Activated B cell treated with CpG ODN at 0.5 μM for 24 hours (primary cell): Measurements from ENCODE around the gene NAPA. TPM values are rescaled to one million over a fixed set of nuclear protein-coding genes. Genes with fewer than 3 reads are reported as not detected.

Experiments
- ATAC-seq: fragments of 200-7000 bp; cut with Tn5 transposase; one replicate; pipeline ENCODE4 v1.10.0; 2021; ENCODE audit warnings: low read depth, mild to moderate bottlenecking, moderate library complexity
- CTCF ChIA-PET: fragments of 350-600 bp; sonication (Branson Sonifier 250); formaldehyde crosslinking; loops from one replicate; lab custom pipeline; 2021; ENCODE audit warnings: antibody characterized with exemption; lab: Charles Lee
- POLR2A ChIA-PET: fragments of 350-600 bp; sonication (Branson Sonifier 250); formaldehyde crosslinking; loops from one replicate; lab custom pipeline; 2021; ENCODE audit warnings: antibody characterized with exemption; lab: Charles Lee
- DNase-seq: peaks from one replicate; pipeline ENCODE4 v3.0.0; 2022
- H3K27ac Mint-ChIP-seq: one replicate; pipeline ENCODE4 v1.8.0; 2020; ENCODE audit warnings: mixed read lengths
- H3K27me3 Mint-ChIP-seq: one replicate; pipeline ENCODE4 v1.8.0; 2021; ENCODE audit warnings: mixed read lengths
- H3K36me3 Mint-ChIP-seq: one replicate; pipeline ENCODE4 v1.8.0; 2021; ENCODE audit warnings: low read depth, mixed read lengths
- H3K4me1 Mint-ChIP-seq: one replicate; pipeline ENCODE4 v1.8.0; 2021; ENCODE audit warnings: mixed read lengths
- H3K4me3 Mint-ChIP-seq: one replicate; pipeline ENCODE4 v1.8.0; 2020; ENCODE audit warnings: mild to moderate bottlenecking, mixed read lengths
- H3K9me3 Mint-ChIP-seq: one replicate; pipeline ENCODE4 v1.8.0; 2020; ENCODE audit warnings: mixed read lengths
- intact Hi-C: fragments of 100-400 bp; cut with micrococcal nuclease; formaldehyde crosslinking; loops from one replicate; pipeline ENCODE4 v1.15.1; 2024
- total RNA-seq: library from RNA; stranded (reverse); gene quantifications from 2 replicates; pipeline ENCODE4 v1.2.3, GENCODE V29; 2022
- TF ChIP-seq, protein P1 (sequence below): fragments of 200-600 bp; IDR thresholded peaks from one replicate; pipeline ENCODE4 v1.8.0; 2022; ENCODE audit warnings: antibody characterized with exemption, mild to moderate bottlenecking

NAPA gene
- total RNA-seq, 1 donor from 2014 or later = 70.6 TPM

DNA sequence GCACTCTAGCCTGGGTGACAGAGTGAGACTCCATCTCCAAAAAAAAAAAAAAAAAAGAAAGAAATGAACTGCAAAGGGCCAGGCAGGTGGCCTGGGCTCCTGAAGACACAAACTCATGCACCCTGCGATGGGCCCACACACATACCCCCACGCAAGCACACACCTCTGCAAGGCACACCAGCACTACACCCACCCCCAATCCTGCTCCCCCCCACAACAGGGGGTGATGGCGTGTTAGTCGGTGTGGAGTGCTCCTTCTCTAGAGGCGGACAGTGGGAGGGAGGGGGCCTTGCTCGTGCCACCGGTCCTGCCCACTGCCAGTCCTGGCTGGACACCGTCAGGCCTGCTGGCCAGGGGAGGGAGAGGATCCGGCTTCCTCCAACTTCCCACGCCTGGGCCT, 41.5 kb downstream of the NAPA start:
- ATAC-seq = no peak
- no peaks in the 10 kb centered on the region for H3K9me3 Mint-ChIP-seq
- no peak overlapping the region for H3K27ac Mint-ChIP-seq
- no peak overlapping the region for H3K4me3 Mint-ChIP-seq
- no peak for DNase-seq
- H3K27me3 Mint-ChIP-seq = peaks cover 34% of the 10 kb centered on the region
- peaks cover 9% of the 10 kb centered on the region for H3K4me1 Mint-ChIP-seq
- ChIA-PET CTCF (no interaction called here), POLR2A (interaction anchor here (0.6 kb wide), 1 partner anchor 854 kb away, joined by 7 read pairs; no protein-coding TSS in a partner anchor)
- intact Hi-C loops = no loop called here
- H3K36me3 Mint-ChIP-seq = no peaks in the 10 kb centered on the region
- TF ChIP-seq, protein P1, sequence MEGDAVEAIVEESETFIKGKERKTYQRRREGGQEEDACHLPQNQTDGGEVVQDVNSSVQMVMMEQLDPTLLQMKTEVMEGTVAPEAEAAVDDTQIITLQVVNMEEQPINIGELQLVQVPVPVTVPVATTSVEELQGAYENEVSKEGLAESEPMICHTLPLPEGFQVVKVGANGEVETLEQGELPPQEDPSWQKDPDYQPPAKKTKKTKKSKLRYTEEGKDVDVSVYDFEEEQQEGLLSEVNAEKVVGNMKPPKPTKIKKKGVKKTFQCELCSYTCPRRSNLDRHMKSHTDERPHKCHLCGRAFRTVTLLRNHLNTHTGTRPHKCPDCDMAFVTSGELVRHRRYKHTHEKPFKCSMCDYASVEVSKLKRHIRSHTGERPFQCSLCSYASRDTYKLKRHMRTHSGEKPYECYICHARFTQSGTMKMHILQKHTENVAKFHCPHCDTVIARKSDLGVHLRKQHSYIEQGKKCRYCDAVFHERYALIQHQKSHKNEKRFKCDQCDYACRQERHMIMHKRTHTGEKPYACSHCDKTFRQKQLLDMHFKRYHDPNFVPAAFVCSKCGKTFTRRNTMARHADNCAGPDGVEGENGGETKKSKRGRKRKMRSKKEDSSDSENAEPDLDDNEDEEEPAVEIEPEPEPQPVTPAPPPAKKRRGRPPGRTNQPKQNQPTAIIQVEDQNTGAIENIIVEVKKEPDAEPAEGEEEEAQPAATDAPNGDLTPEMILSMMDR = no peak

- intact Hi-C loops = no loop called here
- ATAC-seq = peak; percentile 57
- no peak for DNase-seq
- Mint-ChIP-seq H3K27me3 (peaks cover 44% of the 10 kb centered on the region), H3K4me3 (no peak within 1 kb of the TSS), H3K4me1 (peaks cover 9% of the 10 kb centered on the region), H3K27ac (no peak within 1 kb of the TSS), H3K36me3 (no peaks in the 10 kb centered on the region), H3K9me3 (no peaks in the 10 kb centered on the region)
- TF ChIP-seq, protein P1 = no peak
- CTCF ChIA-PET = no interaction called here
- POLR2A ChIA-PET = no interaction called here
Measured at GRCh38 chr19:47471733-47472457, 43.0 kb downstream of the NAPA start, which contains the start of gene SLC8A2. TSS of gene SLC8A2 (minus strand) at chr19:47471893. CDS start at chr19:47466403, 5,490 bp downstream.

- DNase-seq = no peak
- TF ChIP-seq, protein P1 = no peak
- peaks cover 45% of the 10 kb centered on the region for H3K27me3 Mint-ChIP-seq
- intact Hi-C loops = no loop called here
- CTCF ChIA-PET = no interaction called here
- ATAC-seq = no peak
- no peaks in the 10 kb centered on the region for H3K9me3 Mint-ChIP-seq
- POLR2A ChIA-PET = no interaction called here
- H3K36me3 Mint-ChIP-seq = no peaks in the 10 kb centered on the region
- no peak overlapping the region for H3K27ac Mint-ChIP-seq
- peaks cover 9% of the 10 kb centered on the region for H3K4me1 Mint-ChIP-seq
- H3K4me3 Mint-ChIP-seq = no peak overlapping the region
Measured at GRCh38 chr19:47471381-47471732, 43.5 kb downstream of the NAPA start.

DNA sequence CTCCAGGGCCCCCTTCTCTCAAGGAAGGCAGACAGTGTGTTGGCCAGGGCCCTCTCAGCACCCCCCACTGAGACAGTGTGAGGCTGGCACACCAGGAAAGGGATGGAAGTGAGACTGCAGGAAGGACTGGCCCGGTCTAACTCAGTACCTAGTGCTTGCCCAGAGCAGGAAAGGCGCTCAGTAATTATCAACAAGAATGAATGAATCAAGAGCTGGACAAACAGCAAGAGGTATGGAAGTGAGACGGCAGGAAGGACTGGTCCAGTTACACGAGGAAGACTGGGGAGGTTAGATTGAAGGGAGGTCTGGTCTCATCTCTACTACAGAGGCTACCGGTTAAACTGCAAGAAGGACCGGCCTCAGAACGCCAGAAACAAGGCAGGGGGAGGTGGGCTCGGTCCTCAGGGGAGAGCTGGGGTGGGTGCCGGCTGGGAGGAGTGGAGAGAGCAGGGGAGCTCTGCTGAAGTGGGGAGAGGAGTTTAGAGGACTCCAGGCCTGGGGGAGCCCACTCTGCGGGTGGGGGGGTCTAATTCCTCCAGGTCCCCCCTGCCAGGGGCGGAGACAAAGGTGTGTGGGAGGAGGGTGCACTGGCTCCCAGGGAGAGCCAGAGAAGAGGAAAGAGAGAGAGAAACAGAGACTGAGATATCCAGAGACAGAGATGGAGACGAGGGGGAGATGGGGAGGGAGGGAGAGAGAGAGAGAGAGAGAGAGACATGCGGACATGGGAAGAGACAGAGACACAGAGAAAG, 44.2 kb downstream of the NAPA start:
- Mint-ChIP-seq H3K9me3 (no peaks in the 10 kb centered on the region), H3K4me3 (no peak overlapping the region), H3K4me1 (peaks cover 9% of the 10 kb centered on the region), H3K27me3 (peaks cover 50% of the 10 kb centered on the region), H3K27ac (no peak overlapping the region), H3K36me3 (no peaks in the 10 kb centered on the region)
- ChIA-PET CTCF (no interaction called here), POLR2A (no interaction called here)
- TF ChIP-seq, protein P1 = no peak
- no peak for DNase-seq
- no peak for ATAC-seq
- intact Hi-C loops = no loop called here

GRCh38 chr19:47469719-47470118, 45.1 kb downstream of the NAPA start:
- Mint-ChIP-seq H3K36me3 (no peaks in the 10 kb centered on the region), H3K4me3 (no peak overlapping the region), H3K27me3 (peaks cover 53% of the 10 kb centered on the region), H3K9me3 (no peaks in the 10 kb centered on the region), H3K27ac (no peak overlapping the region), H3K4me1 (peaks cover 9% of the 10 kb centered on the region)
- CTCF ChIA-PET = no interaction called here
- intact Hi-C loops = no loop called here
- ATAC-seq (no peak), DNase-seq (no peak)
- TF ChIP-seq, protein P1 = no peak
- POLR2A ChIA-PET = no interaction called here
